Caco-2 (cell line): Measurements from ENCODE around the gene IL1RL2. TPM values are rescaled to one million over a fixed set of nuclear protein-coding genes. Genes with fewer than 3 reads are reported as not detected.

Experiments used
- BruUV-seq: library from RNA; stranded (reverse); fragments of 400-500 nt; replicated peaks from 2 replicates; lab custom pipeline; 2021; lab: Mats Ljungman, UMichigan
- CTCF ChIA-PET: fragments of 300-600 bp; sonication (Branson Sonifier 250); formaldehyde crosslinking; loops from one replicate; lab custom pipeline; 2022; ENCODE audit warnings: antibody characterized with exemption; lab: Charles Lee
- POLR2A ChIA-PET: fragments of 300-600 bp; sonication (Branson Sonifier 250); formaldehyde crosslinking; loops from one replicate; lab custom pipeline; 2022; ENCODE audit warnings: antibody characterized with exemption; lab: Charles Lee
- DNase-seq, 2 experiments: peaks; one replicate each; pipeline versions ENCODE4 v3.0.0 to v3.0.0-alpha.2; 2020 to 2022
- H3K27me3 ChIP-seq: replicated peaks from 2 replicates; pipeline ENCODE4 v1.6.0; 2011; ENCODE audit warnings: low read length; ENCODE audit not compliant: control insufficient read depth, insufficient read depth
- H3K36me3 ChIP-seq: 2 replicates; pipeline ENCODE4 v1.5.1; 2011; ENCODE audit warnings: low read length; ENCODE audit not compliant: control insufficient read depth, insufficient read depth
- H3K4me1 ChIP-seq: fragments of 250-450 bp; sonication (Bioruptor Pico); 2 replicates; pipeline ENCODE4 v1.5.1; 2020; ENCODE audit warnings: mild to moderate bottlenecking
- H3K4me3 ChIP-seq: 2 replicates; pipeline ENCODE4 v1.5.1; 2011; ENCODE audit warnings: low read depth, mild to moderate bottlenecking, control low read depth, low read length
- H3K9me3 ChIP-seq: fragments of 250-450 bp; sonication (Bioruptor Pico); 2 replicates; pipeline ENCODE4 v1.5.1; 2020; ENCODE audit warnings: mild to moderate bottlenecking, moderate library complexity
- H3K27ac Mint-ChIP-seq: one replicate; pipeline ENCODE4 v1.8.0; 2022; ENCODE audit warnings: mixed read lengths; ENCODE audit not compliant: unreplicated experiment
- H3K27me3 Mint-ChIP-seq: one replicate; pipeline ENCODE4 v1.8.0; 2022; ENCODE audit warnings: mixed read lengths; ENCODE audit not compliant: insufficient read depth, unreplicated experiment
- H3K36me3 Mint-ChIP-seq: one replicate; pipeline ENCODE4 v1.8.0; 2022; ENCODE audit warnings: mild to moderate bottlenecking, mixed read lengths; ENCODE audit not compliant: insufficient read depth, unreplicated experiment
- H3K4me1 Mint-ChIP-seq: one replicate; pipeline ENCODE4 v1.8.0; 2022; ENCODE audit warnings: low read depth, mixed read lengths; ENCODE audit not compliant: unreplicated experiment
- H3K4me3 Mint-ChIP-seq: one replicate; pipeline ENCODE4 v1.8.0; 2022; ENCODE audit warnings: mild to moderate bottlenecking, moderate library complexity, mixed read lengths; ENCODE audit not compliant: unreplicated experiment
- H3K9me3 Mint-ChIP-seq: one replicate; pipeline ENCODE4 v1.8.0; 2022; ENCODE audit warnings: mixed read lengths; ENCODE audit not compliant: unreplicated experiment
- intact Hi-C: fragments of 100-400 bp; cut with micrococcal nuclease; formaldehyde crosslinking; loops from one replicate; pipeline ENCODE4 v1.10.0; 2022; ENCODE audit not compliant: unreplicated experiment
- total RNA-seq: library from RNA; stranded (reverse); gene quantifications from 2 replicates; pipeline ENCODE4 v1.2.3, GENCODE V29; 2022
- TF ChIP-seq, protein P1 (sequence below), 2 experiments: fragments of 200-600 bp in 1 of 2; IDR thresholded peaks; 1 replicate in 1 of 2; 2 replicates in 1 of 2; pipeline versions ENCODE4 v1.5.1 to v1.8.0; 2011 to 2022; ENCODE audit warnings: antibody characterized with exemption in 1 of 2, control low read depth in 1 of 2, inconsistent platforms in 1 of 2, low read depth in 1 of 2, low read length in 1 of 2, mild to moderate bottlenecking in 1 of 2, moderate library complexity in 1 of 2; ENCODE audit not compliant: insufficient read depth in 1 of 2, severe bottlenecking in 1 of 2, unreplicated experiment in 1 of 2

The IL1RL2 gene
- total RNA-seq, 1 experiment from 2014 or later, result not detected

DNA sequence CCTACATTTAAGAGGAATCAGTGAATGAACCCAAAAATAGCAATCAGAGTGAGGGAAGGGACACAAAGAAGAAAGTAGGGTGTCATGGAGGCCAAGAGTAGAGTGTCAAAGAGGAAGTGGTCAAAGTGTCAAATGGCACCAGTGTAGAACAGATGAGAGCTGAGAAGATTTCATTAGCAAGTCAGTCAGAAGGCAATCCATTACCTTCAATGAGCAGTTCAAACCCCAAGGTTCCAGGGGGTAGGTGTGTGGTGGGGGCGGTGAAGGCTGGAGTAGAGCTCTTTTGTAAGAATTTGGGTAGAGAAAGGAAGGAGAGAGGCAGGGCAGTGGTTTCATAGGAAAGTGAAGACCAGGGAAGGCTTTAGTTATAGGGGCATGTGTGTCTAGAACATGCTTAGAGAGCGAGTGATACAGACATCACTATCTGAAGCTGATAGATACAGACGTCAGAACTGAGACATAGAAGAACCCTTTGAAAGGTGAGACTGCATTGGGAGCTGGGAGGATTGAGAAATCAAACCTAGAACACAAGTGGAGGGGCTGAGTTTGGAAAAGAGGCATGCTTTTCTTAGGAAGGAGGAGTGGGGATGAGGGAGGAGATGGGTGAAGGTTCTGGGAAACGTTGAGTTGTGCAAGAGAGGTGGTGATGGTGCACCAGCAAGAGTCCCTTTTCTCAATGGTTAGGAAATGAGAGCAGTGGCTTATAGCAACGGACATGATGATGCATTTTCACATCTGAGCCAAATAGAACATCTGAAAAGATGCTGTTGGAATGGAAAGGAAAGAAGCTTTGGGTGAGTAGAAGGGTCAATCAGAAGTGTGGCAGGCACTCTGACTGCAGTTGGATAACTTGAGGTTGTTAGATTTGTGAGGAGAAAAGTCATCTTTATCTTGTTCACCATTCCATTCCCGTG is 75.7 kb downstream of the IL1RL2 start:
- no TSS peak for BruUV-seq
- POLR2A ChIA-PET, result no interaction called here
- no peaks in the 10 kb centered on the region for H3K4me1 Mint-ChIP-seq
- H3K36me3 Mint-ChIP-seq, result no peaks in the 10 kb centered on the region
- peaks cover 4% of the 10 kb centered on the region; the same call in 1 of the 2 replicates for H3K9me3 ChIP-seq
- H3K4me1 ChIP-seq, result peaks cover 15% of the 10 kb centered on the region; the same call in 1 of the 2 replicates
- TF ChIP-seq, protein P1, sequence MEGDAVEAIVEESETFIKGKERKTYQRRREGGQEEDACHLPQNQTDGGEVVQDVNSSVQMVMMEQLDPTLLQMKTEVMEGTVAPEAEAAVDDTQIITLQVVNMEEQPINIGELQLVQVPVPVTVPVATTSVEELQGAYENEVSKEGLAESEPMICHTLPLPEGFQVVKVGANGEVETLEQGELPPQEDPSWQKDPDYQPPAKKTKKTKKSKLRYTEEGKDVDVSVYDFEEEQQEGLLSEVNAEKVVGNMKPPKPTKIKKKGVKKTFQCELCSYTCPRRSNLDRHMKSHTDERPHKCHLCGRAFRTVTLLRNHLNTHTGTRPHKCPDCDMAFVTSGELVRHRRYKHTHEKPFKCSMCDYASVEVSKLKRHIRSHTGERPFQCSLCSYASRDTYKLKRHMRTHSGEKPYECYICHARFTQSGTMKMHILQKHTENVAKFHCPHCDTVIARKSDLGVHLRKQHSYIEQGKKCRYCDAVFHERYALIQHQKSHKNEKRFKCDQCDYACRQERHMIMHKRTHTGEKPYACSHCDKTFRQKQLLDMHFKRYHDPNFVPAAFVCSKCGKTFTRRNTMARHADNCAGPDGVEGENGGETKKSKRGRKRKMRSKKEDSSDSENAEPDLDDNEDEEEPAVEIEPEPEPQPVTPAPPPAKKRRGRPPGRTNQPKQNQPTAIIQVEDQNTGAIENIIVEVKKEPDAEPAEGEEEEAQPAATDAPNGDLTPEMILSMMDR (IDR thresholded peaks at IDR 0.05; ENCODE audit: insufficient read depth in 1 of 2, low read depth in 1 of 2, low read length in 1 of 2, severe bottlenecking in 1 of 2, unreplicated experiment in 1 of 2), result no peak
- H3K27me3 Mint-ChIP-seq, result no peaks in the 10 kb centered on the region
- no peaks in the 10 kb centered on the region for H3K9me3 Mint-ChIP-seq
- H3K36me3 ChIP-seq, result no peaks in the 10 kb centered on the region
- CTCF ChIA-PET, result no interaction called here
- no peak for DNase-seq
- intact Hi-C loops, result loop anchor here (2.0 kb wide), 1 partner anchor 42 kb away; no protein-coding TSS in a partner anchor
- no peak overlapping the region for H3K27ac Mint-ChIP-seq
- H3K4me3 ChIP-seq, result no peak overlapping the region
- H3K27me3 ChIP-seq, result no peaks in the 10 kb centered on the region
- no peak overlapping the region for H3K4me3 Mint-ChIP-seq

DNA sequence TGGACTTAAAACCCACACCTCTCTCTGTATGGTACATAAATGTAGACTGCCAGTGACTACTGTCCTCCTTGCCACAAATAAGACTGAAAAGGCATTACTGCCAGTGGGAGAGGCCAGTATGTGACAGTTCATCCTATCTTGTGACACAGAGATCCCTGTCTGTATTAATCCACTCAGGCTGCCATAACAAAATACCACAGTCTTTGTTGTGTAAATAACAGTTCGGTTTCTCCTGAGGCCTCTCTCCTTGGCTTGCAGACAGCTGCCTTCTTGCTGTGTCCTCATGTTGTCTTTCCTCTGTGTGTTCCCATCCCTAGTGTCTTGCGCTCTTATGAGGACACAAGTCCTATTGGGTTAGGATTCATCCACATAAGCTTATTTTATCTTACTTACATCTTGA is 78.1 kb downstream of the IL1RL2 start:
- DNase-seq, result no peak
- TF ChIP-seq, protein P1 (IDR thresholded peaks at IDR 0.05; ENCODE audit: insufficient read depth in 1 of 2, low read depth in 1 of 2, low read length in 1 of 2, severe bottlenecking in 1 of 2, unreplicated experiment in 1 of 2), result no peak
- H3K27me3 ChIP-seq, result no peaks in the 10 kb centered on the region
- H3K27ac Mint-ChIP-seq, result no peak overlapping the region
- no peaks in the 10 kb centered on the region for H3K36me3 ChIP-seq
- H3K4me1 ChIP-seq, result peaks cover 15% of the 10 kb centered on the region; the same call in 1 of the 2 replicates
- intact Hi-C loops, result no loop called here
- no TSS peak for BruUV-seq
- H3K4me3 Mint-ChIP-seq, result no peak overlapping the region
- POLR2A ChIA-PET, result no interaction called here
- H3K27me3 Mint-ChIP-seq, result no peaks in the 10 kb centered on the region
- H3K4me1 Mint-ChIP-seq, result no peaks in the 10 kb centered on the region
- no peak overlapping the region for H3K4me3 ChIP-seq
- CTCF ChIA-PET, result no interaction called here
- no peaks in the 10 kb centered on the region for H3K36me3 Mint-ChIP-seq
- H3K9me3 ChIP-seq, result no peaks in the 10 kb centered on the region
- no peaks in the 10 kb centered on the region for H3K9me3 Mint-ChIP-seq

DNA sequence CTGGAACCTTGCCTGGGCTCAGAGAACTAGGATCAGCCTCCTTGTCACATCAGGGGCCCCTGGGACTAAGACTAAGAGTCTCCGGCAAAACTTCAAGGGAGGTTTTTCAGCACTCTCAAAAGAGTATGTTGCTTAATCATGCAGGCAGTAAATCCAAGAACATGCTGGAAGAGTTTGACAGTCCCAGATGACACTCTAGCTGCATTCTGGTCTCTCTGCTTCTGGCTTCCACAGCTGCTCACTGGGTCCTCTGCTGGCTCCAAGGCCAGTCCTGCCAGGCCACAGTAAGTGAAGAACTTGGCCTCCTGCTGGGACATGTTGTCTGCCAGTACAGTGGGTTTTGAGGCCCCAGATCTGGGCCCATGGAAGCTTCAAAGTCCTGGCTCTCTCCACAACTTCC is 79.4 kb downstream of the IL1RL2 start:
- TF ChIP-seq, protein P1 (IDR thresholded peaks at IDR 0.05; ENCODE audit: insufficient read depth in 1 of 2, low read depth in 1 of 2, low read length in 1 of 2, severe bottlenecking in 1 of 2, unreplicated experiment in 1 of 2), result no peak
- Mint-ChIP-seq H3K9me3 (no peaks in the 10 kb centered on the region), H3K27me3 (peaks cover 3% of the 10 kb centered on the region), H3K36me3 (no peaks in the 10 kb centered on the region), H3K27ac (no peak overlapping the region), H3K4me3 (no peak overlapping the region), H3K4me1 (no peaks in the 10 kb centered on the region)
- intact Hi-C loops, result no loop called here
- no peak overlapping the region for H3K4me3 ChIP-seq
- H3K27me3 ChIP-seq, result no peaks in the 10 kb centered on the region
- H3K36me3 ChIP-seq, result no peaks in the 10 kb centered on the region
- ChIA-PET CTCF (no interaction called here), POLR2A (no interaction called here)
- BruUV-seq, result no TSS peak
- no peaks in the 10 kb centered on the region for H3K9me3 ChIP-seq
- no peak for DNase-seq
- peaks cover 12% of the 10 kb centered on the region; the same call in 1 of the 2 replicates for H3K4me1 ChIP-seq
